GM21367 (cell line): Measurements from ENCODE around the gene TENT4A.
"Not testable (repeated sequence)": the region's sequence is repeated elsewhere in the genome, so short reads cannot be mapped to it uniquely, and the experiment has no call there.

Source experiments
- ATAC-seq: cut with Tn5 transposase; IDR thresholded peaks from one replicate; pipeline ENCODE4 v1.9.1; 2021; ENCODE audit not compliant: unreplicated experiment

TENT4A gene

DNA sequence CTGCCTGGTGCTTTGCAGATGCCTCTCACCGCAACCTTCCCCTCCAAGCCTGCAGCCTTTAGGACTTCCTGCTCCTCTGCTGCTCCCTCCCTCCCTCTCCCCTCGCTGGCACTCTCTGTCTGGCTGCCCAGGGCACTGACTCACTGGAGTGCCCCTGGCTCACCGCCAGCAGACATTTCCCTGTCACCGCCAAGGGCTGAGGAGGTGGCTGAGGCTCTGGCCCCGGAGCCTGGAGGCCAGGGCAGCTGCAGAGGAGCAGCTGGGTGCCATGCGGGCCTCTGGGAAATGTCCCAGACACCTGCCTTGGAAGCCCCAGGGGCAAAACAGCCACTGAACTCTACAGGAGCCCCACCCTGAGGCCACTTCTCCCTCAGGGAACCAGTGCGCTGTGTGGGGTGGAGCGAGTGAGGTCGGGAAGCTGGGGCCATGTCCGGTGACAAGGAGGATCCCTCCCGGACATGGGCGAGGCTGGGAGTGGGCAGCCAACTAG, 53.4 kb downstream of the TENT4A start:
- peak; percentile 38 for ATAC-seq

DNA sequence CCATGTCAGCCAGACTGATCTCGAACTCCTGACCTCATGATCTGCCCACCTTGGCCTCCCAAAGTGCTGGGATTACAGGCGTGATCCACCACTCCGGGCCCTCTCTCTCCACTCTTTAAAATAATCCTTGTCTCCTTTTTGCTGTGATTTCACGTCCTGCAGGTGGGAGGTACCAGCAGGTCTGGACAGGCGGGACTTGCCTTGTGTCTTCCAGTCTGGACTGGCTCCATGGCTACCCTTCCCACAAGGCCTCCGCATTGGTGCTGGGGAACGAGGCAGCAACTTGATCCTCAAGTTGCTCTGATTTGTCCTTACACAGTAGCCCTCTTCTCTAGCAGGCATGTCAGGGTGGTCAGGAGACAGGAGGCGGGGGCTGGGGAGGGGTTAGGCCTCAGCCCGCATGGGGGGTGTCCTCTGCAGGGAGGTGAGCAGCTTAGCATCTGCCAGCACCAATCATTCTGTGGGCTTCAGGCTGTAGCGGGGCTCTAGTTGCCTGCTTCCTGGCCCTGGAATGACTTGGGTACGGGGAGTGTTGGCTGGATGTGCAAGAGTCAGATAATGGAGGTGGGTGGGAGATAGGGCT, 54.3 kb downstream of the TENT4A start:
- ATAC-seq: no peak

DNA sequence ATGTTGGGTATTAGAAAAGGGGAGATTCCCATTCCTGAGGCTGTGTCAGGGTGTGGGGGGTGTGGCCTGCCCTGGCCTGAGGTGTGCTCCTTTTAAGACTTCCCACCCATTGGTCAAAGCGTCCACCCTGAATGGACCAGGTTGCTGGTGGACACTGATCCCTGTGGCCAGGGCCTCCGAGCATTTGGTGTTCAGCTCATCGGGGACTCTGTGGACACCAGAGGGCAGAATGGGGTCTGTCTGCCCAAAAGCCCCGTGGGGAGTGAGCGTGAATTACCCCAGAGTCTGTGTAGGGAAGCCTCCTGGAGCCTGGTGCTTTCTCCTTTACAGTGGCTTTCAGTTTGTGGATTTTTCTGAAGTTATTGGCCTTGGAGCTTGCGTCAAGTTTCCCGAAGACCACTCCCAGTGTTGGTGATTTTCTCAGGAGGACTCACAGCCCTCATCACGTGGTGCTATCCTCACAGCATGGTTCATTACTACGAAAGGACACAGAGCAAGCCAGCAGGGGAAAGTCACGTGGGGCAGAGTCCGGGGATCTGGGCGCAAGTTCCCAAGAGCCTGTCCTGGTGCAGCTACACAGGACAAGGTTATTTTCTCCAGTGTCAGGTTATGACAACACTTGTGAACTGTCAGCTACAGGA, 55.5 kb downstream of the TENT4A start:
- ATAC-seq: no peak

DNA sequence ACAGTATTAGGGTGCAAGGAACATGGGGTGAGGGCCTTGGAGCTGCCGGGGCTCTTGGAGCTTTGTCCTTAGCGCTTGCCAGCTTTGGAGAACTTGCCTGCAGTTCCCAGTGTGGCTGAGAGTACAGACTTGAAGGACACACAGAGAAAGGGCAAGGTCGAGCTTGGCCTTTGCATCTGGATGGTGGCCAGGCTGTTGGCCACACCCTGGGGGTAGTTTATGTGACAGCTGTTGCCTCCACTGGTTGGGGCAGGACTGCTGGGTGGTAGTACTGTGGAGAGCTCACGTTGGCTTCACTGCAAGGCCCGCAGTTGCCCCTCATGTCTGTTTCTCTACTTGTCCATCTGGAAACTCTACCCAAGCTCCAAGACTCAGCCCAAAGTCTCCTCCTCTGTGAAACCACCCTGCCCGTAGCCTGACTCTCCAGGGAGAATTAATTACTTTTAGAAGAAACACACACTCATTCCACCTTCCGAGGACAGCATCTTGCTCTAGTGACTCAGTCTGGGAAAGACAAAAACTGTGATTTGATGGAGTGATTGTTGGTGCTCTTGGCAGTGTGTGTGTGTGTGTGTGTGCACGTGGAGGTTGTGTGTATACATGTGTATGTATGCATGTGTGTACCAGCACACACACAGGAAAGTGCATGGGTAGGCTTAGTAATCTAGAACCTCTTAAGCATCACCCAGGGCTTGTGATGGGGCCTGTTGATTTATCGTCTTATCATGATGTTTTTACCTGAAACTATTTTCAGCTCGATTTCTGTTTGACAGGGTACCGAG, 57.8 kb downstream of the TENT4A start:
- ATAC-seq: no peak

DNA sequence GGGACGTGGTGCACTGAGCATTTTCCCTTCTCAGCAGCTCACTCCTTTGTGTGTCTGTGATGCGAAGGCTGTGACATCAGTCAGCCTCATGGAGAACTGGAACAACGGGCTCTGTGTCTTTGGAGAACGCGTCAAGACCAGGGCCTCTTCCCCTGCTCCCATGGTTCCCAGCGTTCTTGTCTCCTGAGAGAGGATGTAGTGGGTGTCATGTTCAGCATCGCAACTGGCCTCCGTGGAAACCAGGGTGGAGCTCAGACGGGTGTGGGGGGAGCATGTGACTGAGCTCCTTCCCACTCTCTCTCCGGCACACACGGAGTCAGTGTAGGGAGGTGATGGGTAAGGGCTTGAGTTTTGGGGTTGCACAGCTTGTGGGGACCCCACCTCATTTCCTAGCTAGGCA, 59.7 kb downstream of the TENT4A start:
- ATAC-seq: no peak

DNA sequence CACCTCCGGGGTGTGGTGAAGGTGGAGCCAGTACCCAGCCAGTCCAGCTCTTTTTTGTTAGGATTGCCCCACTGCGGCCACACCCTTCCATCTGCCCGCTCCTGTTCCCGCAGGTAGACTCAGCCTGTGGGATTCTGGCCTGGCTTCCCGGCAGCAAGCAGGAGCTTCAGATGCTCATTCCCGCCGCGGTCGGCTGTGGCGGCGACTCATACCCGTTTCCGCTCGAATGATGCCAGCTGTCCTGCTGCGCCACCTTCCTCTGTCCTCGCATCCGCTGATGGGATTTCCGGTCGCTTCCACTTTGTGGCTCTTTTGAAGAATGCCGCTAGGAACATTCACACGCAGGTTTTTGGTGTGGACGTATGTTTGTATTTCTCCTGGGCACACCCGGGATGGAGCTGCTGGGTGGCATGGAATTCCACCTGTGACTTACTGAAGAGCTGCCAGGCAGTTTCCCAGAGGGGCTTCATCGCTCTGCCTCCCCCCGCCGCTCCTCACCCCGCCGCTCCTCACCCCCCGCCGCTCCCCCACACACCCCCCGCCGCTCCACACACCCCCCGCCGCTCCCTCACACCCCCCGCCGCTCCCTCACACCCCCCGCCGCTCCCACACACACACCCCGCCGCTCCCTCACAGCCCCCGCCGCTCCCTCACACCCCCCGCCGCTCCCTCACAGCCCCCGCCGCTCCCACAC, 60.3 kb downstream of the TENT4A start:
- no peak for ATAC-seq

DNA sequence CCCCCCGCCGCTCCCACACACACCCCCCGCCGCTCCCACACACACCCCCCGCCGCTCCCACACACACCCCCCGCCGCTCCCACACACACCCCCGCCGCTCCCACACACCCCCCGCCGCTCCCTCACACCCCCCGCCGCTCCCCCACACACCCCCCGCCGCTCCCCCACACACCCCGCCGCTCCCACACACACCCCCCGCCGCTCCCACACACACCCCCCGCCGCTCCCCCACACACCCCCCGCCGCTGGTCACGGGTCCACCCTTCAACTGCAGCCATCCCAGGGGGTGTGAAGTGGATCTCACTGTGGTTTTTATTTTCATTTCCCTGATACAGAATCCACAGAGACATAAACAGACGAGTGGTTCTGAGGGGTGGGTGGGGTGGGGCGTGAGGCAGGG, 61.0 kb downstream of the TENT4A start:
- ATAC-seq: not testable (repeated sequence)

DNA sequence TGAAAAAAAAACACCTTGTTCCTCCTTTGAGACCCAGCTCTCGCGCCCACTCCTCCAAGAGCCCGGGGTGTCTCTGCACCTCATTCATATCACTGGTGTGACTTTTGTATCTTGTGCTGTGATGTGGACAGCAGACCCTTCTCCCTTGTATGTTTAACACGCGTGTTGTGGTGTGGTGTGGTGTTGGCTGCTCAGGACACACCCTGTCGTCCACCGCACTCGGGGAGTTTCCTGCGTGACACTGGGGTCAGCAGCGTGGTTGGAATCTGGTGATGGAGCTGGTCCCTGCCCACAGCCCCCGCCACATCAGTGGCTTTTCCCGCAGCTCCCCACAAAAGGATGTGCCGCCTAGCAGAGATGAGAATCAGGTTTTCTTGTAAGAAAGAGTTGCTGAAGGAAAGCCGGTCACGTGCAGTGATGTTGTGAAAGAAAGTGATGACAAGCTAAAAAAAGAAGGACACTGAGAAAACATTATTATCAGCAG, 61.5 kb downstream of the TENT4A start:
- no peak for ATAC-seq

DNA sequence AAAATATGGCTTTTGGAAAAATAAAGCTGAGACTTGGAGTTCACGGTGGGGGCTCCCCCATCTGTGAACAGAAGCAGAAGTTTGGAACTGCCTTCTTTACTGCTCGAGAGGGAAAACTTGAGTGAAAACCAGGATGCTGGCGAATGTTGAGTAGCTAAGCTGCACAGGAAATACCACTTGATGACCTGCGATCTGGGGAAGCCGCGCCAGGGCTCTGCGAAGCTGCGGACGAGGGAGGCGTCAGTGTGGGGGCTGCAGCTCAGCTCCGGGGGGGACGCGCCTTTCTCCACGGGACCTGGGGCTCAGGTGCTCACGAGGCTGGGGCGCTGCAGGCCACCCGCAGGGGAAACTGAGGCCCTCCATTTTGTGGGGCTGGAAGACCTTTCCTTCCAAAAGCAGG, 62.3 kb downstream of the TENT4A start:
- ATAC-seq: no peak

DNA sequence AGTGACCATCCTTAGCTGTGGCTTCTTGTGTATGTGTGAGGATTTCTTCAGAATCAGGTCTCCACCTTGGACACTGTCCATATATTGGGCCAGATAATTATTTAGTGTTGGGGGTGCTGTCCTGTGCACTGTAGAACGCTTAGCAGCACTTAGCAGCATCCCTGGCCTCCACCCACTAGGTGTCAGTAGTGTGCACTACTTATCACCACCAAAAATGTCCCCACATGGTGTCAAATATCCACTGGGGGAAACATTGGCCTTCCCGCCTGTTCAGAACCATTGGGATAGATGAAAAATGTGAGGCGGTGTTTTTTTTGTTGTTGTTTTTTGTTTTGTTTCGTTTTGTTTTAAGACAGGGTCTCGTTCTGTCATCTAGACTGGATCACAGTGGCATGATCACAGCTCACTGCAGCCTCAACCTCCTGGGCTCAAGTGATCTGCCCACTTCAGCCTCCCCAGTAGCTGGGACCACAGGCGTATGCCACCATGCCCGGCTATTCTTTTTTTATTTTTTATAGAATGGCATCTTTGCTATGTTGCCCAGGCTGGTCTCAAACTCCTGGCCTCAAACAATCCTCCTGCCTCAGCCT, 67.7 kb downstream of the TENT4A start:
- ATAC-seq: peak; percentile 88

DNA sequence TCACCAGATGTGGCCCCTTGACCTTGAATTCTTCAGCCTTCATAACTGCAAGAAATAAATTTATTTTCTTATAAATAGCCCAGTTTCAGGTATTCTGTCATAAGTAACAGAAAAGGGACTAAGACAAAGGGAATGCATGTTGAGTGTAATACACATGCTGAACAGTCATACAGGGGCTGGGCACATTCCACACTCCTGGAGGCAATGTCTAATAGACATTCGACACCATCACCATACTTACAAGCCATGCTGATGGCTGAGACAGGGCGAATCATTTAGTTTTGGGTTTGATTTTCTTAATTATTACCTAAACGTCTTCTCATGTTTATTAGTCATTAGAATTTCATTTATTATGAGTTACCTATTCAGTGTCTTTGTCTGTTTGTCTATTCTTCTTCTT, 68.5 kb downstream of the TENT4A start:
- no peak for ATAC-seq

DNA sequence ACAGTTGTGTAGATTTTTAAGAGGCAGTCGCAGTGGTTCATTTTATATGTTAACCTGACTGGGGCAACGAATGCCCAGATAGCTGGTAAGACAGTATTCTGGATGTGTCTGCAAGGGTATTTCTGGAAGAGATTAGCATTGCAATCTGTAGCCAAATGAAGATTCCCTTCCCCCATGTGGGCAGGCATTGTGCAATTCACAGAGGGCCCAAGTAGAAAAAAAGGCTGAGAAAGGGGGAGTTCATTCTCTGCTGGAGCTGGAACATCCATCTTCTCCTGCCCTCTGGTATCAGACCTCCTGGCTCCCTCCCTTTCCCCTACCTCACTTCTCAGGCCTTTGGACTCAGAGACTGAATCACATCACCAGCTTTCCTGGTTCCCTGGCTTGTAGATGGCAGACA, 70.6 kb downstream of the TENT4A start:
- no peak for ATAC-seq

DNA sequence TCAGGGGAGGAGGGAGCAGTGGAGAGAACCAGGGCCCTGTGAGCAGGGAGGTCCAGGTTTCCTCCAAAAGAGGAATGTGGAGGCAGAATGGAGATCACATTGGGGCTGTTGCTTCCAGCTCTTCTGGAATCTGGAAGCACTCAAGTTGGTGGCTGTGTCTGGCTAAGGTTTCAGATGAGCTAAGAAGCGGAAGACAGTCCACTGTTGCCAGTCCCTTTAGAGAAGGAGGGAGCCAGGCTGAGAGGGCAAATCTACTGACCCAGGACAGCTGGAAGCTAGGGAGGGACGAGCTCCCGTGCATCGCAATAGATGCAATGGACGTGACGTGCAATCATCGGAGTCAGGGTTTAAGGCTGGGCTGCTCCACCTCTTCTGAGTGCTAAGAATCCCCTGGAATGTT, 71.2 kb downstream of the TENT4A start:
- no peak for ATAC-seq

DNA sequence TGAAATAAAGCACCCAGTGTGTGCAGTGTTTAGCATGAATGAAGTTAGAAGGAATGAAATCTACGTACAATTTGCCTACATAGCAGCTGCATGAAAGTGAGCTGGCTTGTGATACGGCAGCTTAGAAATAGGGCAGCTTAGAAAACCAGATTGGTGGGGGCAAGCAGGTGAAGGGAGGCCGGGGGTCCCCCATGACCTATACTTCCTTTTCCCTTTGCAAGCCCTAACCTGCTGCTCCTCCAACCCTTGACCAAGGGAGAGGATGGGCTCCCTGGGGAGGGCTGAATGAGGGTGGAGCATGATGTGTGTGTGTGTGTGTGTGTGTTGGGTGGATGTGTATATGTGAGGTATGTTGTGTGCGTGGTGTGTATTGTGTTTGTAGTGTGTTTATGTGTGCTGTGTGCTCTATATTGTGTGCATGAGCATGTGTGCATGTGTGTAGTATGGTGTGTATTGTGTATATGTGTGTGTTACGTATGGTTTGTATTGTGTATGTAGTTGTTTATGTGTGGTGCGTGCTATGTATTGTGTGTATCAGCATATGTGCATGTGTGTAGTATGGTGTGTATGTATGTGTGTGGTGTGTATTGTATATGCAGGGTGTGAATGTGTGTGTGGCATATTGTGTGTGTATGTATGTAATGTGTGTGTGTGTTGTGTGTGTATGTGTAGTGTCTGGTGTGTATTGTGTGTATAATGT, 72.1 kb downstream of the TENT4A start:
- no peak for ATAC-seq

DNA sequence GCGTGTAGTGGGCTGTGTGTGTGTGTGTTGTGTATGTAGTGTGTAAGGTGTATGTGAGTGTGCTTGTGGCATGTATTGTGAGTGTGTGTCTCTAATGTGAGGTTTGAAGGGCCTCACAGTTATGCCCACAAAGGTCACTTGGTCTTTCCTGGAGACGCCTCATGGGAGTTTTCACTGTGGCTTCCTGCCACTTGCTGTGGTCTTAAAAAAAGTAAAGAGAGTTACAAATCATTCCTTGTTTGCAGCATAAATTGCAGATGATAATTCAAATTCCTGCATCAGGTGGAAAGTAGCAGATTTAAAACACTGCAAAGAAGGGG, 72.6 kb downstream of the TENT4A start:
- no peak for ATAC-seq

DNA sequence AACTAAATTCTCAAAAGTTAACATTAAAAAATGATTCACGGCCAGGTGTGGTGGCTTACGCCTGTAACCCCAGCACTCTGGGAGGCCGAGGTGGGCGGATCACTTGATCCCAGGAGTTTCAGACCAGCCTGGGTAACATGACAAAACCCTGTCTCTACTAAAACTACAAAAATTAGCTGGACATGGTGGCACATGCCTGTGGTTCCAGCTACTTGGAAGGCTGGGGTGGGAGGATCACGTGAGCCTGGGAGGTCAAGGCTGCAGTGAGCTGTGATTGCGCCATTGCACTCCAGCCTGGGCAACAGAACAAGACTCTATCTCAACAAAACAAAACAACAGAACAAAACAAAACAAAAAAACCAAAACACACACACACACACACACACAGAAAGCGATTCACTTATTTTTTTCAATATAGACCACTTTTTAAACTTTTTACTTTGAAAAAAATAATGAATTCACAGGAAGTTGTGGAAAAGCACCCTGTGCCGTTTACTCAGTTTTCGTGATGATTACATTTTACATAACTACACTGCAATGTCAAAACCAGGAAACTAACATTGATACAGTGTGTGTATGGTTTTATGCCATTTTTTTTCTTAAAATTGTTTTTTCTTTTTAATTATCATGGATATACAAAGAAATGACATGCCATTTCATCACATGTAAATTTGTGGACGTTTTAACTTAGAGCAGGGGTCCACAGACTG, 73.7 kb downstream of the TENT4A start:
- ATAC-seq: no peak

DNA sequence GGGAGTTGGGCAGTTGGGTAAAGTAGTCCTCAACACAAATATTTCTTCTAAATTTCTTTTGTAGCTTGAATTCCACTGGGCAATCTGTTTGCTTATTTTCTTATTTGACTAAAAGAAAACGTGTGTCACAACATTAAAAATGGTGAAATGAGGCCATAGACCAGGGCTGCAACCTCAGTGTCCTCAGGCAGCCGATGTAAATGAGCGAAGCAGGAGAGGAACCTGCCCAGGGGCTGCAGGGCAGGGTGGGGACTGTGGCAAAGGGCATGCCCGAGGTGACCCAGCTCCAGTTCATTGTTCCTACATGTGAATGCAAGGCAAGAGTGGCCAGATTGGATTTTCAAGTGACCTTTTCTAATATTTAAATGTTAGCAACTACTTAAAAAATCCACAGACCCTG, 74.7 kb downstream of the TENT4A start:
- no peak for ATAC-seq

DNA sequence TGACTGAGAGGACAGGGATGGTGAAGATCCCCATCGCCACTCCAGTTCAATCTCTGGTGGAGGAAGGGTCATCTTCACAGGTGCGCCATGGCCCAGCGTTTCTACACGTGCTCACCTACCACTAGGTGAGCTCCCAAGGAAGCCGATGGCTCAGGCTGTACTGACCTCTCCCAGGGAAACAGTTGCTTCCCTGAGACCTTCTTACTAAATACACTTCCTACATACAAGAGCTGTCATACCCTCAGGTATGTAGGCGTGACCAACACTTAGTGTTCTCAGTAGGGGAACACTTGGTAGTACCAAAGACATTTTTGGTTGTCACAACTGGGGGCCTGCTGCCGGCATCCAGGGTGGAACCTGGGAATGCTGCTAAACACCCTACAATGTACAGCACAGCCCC, 75.2 kb downstream of the TENT4A start:
- ATAC-seq: no peak

DNA sequence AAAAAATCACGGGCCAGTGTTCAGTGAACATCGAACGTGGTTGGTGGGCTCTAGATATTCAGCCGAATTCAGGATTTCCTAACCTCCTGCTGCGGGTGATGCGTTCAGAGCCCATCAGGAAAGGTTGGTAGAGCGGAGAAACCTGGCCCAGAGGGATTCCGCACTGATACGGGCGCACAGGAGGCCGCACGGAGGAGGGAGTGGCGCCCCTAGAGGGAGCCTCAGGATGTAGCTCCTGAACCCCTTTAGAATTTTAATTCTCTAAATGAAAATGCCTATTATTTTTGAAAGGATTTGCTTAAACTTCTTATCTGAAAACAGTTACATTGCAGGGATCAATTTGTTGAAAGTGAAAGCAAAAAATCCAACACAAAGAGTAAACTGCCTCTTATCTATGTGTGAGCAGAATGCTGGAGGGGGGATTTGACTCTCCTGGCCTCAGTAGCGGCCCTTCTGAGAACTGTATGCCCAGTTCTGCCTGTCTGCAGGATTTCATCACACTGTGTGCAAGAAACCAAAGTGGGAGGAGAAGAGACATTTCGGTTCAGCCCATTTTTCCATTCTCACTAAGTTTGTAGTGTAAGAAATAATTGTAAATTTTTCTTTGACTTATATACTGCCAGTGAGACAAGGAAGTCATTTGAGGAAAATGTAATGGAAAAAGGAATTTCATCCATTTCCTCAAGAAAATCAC, 75.9 kb downstream of the TENT4A start:
- no peak for ATAC-seq
